ENCODE data around the gene RASD1.

Gene RASD1

GRCh38 chr17:17496189-17497064 lies at the start of gene RASD1:
Gene RASD1, minus strand, starts transcription at chr17:17496395. Its CDS starts 214 bp downstream, at chr17:17496181.
- peak; percentile 83 for DNase-seq (ENCODE audit: low read depth)

GRCh38 chr17:17545984-17546383 lies 49.8 kb upstream of the RASD1 start:
- TF ChIP-seq CTCF (conservative IDR thresholded peaks at IDR 0.05; ENCODE audit: low read depth, low read length): no peak
- no peak overlapping the region for H3K4me3 ChIP-seq (ENCODE audit: low read depth, low read length)
- DNase-seq (ENCODE audit: low read depth): no peak

More at GRCh38 chr17:17496189-17497064, at the start of gene RASD1:
- peak within 1 kb of the TSS; percentile 59 for H3K4me3 ChIP-seq (ENCODE audit: low read depth, low read length)
- TF ChIP-seq CTCF (conservative IDR thresholded peaks at IDR 0.05; ENCODE audit: low read depth, low read length): peak; percentile 49

GRCh38 chr17:17545031-17545820 lies 49.0 kb upstream of the RASD1 start:
- H3K4me3 ChIP-seq (ENCODE audit: low read depth, low read length): no peak overlapping the region
- DNase-seq (ENCODE audit: low read depth): peak; percentile 63
- TF ChIP-seq CTCF (conservative IDR thresholded peaks at IDR 0.05; ENCODE audit: low read depth, low read length): no peak

GRCh38 chr17:17542906-17543635 lies 46.9 kb upstream of the RASD1 start:
- no peak for DNase-seq (ENCODE audit: low read depth)
- no peak overlapping the region for H3K4me3 ChIP-seq (ENCODE audit: low read depth, low read length)
- TF ChIP-seq CTCF (conservative IDR thresholded peaks at IDR 0.05; ENCODE audit: low read depth, low read length): no peak

- no peak overlapping the region for H3K4me3 ChIP-seq (ENCODE audit: low read depth, low read length)
- DNase-seq (ENCODE audit: low read depth): no peak
- no peak for TF ChIP-seq CTCF (conservative IDR thresholded peaks at IDR 0.05; ENCODE audit: low read depth, low read length)
Measured at GRCh38 chr17:17541640-17542001, 45.4 kb upstream of the RASD1 start.

- TF ChIP-seq CTCF (conservative IDR thresholded peaks at IDR 0.05; ENCODE audit: low read depth, low read length): no peak
- no peak for DNase-seq (ENCODE audit: low read depth)
- no peak overlapping the region for H3K4me3 ChIP-seq (ENCODE audit: low read depth, low read length)
Measured at GRCh38 chr17:17540935-17541639, 44.9 kb upstream of the RASD1 start.
